ENCODE results near the gene SUGCT. TPM values are rescaled to one million over a fixed set of nuclear protein-coding genes. Genes with fewer than 3 reads are reported as not detected.

Gene SUGCT
- polyA plus RNA-seq, 1 donor: 18.8 TPM

- no peaks in the 10 kb centered on the region for H3K9me3 ChIP-seq (ENCODE audit: control insufficient read depth, low read depth, low read length)
- H3K36me3 ChIP-seq (ENCODE audit: control insufficient read depth, insufficient read depth, low read length): no peaks in the 10 kb centered on the region
- no peak overlapping the region for H3K27ac ChIP-seq (ENCODE audit: low read length)
- H3K4me3 ChIP-seq (ENCODE audit: low read length): no peak overlapping the region
- DNase-seq: peak in 1 of 2 donors; percentile 35
- H3K27me3 ChIP-seq (ENCODE audit: control insufficient read depth, insufficient read depth, low read length): no peaks in the 10 kb centered on the region
- no CpG with 5 or more reads among the region's 2 CpGs for WGBS (ENCODE audit: insufficient coverage, low lambda C conversion rate)
- no peaks in the 10 kb centered on the region for H3K4me1 ChIP-seq (ENCODE audit: control insufficient read depth, insufficient read depth, low read length)
These were observed 620.6 kb downstream of the SUGCT start for GRCh38 chr7:40755438-40755837.

- Histone ChIP-seq H3K27me3 (ENCODE audit: control insufficient read depth, insufficient read depth, low read length) (no peaks in the 10 kb centered on the region), H3K36me3 (ENCODE audit: control insufficient read depth, insufficient read depth, low read length) (no peaks in the 10 kb centered on the region), H3K27ac (ENCODE audit: low read length) (no peak overlapping the region), H3K4me3 (ENCODE audit: low read length) (no peak overlapping the region), H3K9me3 (ENCODE audit: control insufficient read depth, low read depth, low read length) (no peaks in the 10 kb centered on the region), H3K4me1 (ENCODE audit: control insufficient read depth, insufficient read depth, low read length) (no peaks in the 10 kb centered on the region)
- WGBS (ENCODE audit: insufficient coverage, low lambda C conversion rate): 80% methylated on average over 1 of the region's 4 CpGs
- DNase-seq: no peak
These were observed 622.3 kb downstream of the SUGCT start for GRCh38 chr7:40757109-40757508.

DNA sequence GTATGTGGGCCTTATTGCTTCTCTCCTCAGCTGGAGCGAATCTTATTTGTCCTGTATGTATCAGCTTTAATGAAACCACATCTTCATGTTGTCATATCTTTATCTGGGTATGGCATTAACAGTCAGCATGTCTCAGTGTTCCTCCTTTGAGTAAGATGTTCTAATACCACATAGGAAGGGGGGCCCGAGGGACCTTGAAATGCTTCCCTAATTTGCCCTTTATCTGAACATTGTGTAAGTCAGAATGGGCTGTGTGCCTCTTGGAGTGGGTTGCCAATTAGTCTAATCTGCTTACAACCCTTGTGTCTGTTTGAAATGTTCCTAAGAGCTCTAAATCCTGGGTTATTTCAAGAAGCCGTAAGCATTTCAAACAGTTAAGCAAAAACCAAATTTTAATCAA lies 623.8 kb downstream of the SUGCT start:
- Histone ChIP-seq H3K36me3 (ENCODE audit: control insufficient read depth, insufficient read depth, low read length) (no peaks in the 10 kb centered on the region), H3K27me3 (ENCODE audit: control insufficient read depth, insufficient read depth, low read length) (no peaks in the 10 kb centered on the region), H3K4me1 (ENCODE audit: control insufficient read depth, insufficient read depth, low read length) (no peaks in the 10 kb centered on the region), H3K27ac (ENCODE audit: low read length) (no peak overlapping the region), H3K4me3 (ENCODE audit: low read length) (no peak overlapping the region), H3K9me3 (ENCODE audit: control insufficient read depth, low read depth, low read length) (no peaks in the 10 kb centered on the region)
- 100% methylated on average over 1 of the region's 3 CpGs for WGBS (ENCODE audit: insufficient coverage, low lambda C conversion rate)
- DNase-seq: no peak

DNA sequence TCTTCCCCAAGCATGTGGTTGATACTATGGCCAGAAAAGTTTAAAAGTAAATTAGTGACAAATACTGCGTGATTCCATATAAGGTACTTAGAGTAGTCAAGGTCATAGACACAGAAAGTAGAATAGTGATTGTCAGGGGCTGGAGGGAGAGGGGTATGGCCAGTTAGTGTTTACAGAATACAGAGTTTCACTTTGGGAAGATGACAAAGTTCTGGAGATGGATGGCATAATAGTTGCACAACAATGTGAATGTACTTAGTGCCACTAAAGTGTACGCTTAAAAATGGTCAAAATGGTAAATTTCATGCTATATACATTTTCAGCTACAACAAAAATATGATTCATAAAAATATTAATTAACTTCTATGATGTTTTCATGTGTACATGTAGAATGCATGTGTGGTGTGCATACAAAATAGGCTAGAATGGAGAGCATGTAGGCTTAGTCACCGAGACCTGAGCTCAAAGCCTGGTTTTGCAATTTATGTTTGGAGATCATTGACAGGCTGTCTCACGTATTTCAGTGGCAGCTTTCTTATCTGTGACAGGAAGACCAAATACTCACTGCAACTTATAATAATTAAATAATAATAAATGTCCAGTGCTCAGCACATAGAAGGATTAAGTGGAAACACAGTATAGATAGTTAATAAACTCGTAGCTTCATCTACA lies 625.6 kb downstream of the SUGCT start:
- H3K27ac ChIP-seq (ENCODE audit: low read length): no peak overlapping the region
- H3K9me3 ChIP-seq (ENCODE audit: control insufficient read depth, low read depth, low read length): no peaks in the 10 kb centered on the region
- H3K4me3 ChIP-seq (ENCODE audit: low read length): no peak overlapping the region
- 86% methylated on average over 1 of the region's 5 CpGs for WGBS (ENCODE audit: insufficient coverage, low lambda C conversion rate)
- no peaks in the 10 kb centered on the region for H3K4me1 ChIP-seq (ENCODE audit: control insufficient read depth, insufficient read depth, low read length)
- no peaks in the 10 kb centered on the region for H3K27me3 ChIP-seq (ENCODE audit: control insufficient read depth, insufficient read depth, low read length)
- no peak for DNase-seq
- H3K36me3 ChIP-seq (ENCODE audit: control insufficient read depth, insufficient read depth, low read length): no peaks in the 10 kb centered on the region

DNA sequence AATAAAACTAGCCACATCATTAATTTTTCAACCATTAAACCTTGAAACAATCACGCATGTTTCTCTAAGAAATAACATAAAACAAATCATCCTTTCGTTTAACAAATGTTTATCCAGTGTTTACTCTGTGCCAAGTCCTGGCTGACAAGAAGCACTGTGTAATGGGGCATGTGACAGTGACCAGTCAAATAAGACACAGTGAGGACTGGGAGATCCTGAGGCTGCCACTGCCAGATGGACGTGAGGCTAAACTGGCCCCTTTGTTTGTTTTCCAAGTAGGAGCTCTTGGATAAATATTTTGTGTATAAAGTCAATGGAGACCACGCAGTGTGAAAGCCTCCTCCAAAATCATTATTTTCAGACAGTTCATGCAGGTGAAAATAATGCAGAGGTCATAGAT lies 626.2 kb downstream of the SUGCT start:
- Histone ChIP-seq H3K27ac (ENCODE audit: low read length) (no peak overlapping the region), H3K4me3 (ENCODE audit: low read length) (no peak overlapping the region), H3K36me3 (ENCODE audit: control insufficient read depth, insufficient read depth, low read length) (no peaks in the 10 kb centered on the region), H3K4me1 (ENCODE audit: control insufficient read depth, insufficient read depth, low read length) (no peaks in the 10 kb centered on the region), H3K9me3 (ENCODE audit: control insufficient read depth, low read depth, low read length) (no peaks in the 10 kb centered on the region), H3K27me3 (ENCODE audit: control insufficient read depth, insufficient read depth, low read length) (no peaks in the 10 kb centered on the region)
- DNase-seq: no peak
- WGBS (ENCODE audit: insufficient coverage, low lambda C conversion rate): 70% methylated on average over 2 of the region's 4 CpGs

DNA sequence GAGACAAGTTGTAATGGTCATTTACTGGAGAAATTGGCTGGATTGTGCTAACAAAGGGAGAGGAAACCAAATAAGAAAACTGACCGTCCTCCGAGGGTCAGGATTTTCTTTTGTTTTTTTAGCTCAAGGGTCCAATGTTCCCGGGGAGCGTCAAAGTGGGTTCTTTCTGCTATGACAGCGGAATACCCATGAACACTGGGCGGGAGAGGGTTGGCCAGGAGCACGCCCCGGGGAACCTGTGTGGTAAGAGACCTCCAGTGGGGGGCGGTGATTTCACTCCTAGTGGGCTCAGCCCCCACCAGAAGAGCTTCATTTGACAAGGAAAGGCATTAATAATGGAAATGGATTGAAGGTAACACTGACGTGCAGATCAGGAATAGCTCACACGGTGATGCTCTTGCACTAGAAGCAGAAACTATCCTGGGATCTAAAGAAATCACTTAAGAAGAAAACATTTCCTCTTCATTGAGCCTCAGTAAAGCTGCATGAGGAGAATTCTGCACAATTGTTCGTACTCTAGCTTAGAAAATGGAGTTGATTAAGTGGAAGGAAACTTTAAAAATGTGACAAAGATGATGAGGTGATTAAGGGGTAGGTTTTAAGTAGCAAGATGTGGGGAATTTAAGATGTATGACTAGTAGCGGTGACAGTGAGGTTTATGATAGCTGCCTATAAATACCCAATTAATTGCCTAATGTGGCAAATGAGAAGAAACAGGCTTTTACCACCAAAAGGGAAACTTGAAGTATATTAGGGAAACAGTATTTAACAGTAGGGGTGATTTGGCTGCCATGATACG lies 627.2 kb downstream of the SUGCT start:
- 89% methylated on average over 4 of the region's 14 CpGs for WGBS (ENCODE audit: insufficient coverage, low lambda C conversion rate)
- no peaks in the 10 kb centered on the region for H3K36me3 ChIP-seq (ENCODE audit: control insufficient read depth, insufficient read depth, low read length)
- no peak overlapping the region for H3K27ac ChIP-seq (ENCODE audit: low read length)
- H3K27me3 ChIP-seq (ENCODE audit: control insufficient read depth, insufficient read depth, low read length): no peaks in the 10 kb centered on the region
- no peak for DNase-seq
- H3K9me3 ChIP-seq (ENCODE audit: control insufficient read depth, low read depth, low read length): no peaks in the 10 kb centered on the region
- H3K4me3 ChIP-seq (ENCODE audit: low read length): no peak overlapping the region
- H3K4me1 ChIP-seq (ENCODE audit: control insufficient read depth, insufficient read depth, low read length): no peaks in the 10 kb centered on the region

DNA sequence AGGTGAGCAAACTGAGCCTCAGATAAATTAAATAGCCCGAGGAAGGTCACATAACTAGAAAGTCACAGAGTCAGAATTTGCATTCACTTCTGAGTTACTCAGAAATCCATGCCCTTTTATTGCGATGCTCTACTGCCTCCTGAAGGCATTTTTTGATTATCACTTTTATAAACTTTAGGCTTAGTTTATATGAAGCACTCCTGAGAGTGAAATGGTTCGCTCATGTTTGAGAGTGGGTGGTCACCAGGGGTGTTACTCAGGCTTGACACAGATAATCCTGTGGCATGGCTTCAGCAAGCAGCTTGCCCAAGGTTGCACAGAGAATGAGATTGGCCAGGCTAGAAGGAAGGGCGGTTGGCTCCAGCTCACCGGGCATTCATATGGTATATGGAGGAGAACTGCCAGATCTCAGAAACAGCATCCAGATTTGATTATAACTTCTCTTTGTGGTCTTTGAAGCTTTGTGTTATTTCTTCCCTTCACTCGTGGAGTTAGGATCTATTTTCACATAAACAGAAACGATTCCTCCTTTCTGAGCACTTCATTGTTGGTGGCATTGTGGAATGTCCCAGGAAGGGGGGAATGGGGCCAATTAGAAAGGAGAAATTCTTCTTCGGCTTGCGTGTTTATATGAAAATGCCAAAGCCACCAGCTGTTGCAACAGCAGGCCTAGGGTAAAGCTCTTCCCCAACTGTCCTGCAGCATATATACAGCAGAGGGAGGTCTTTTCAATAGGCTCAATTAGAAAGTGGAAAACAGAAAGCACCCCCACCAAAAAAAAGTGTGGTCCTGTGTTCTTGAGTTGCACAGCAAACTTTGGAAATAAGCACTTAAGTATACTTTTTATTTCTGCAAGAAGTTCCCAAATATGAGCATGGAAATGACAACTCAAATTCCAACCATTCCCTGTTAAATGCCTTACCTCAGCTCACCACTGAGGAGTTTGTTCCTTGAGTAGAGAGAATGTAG lies 628.8 kb downstream of the SUGCT start:
- Histone ChIP-seq H3K4me3 (ENCODE audit: low read length) (no peak overlapping the region), H3K27me3 (ENCODE audit: control insufficient read depth, insufficient read depth, low read length) (no peaks in the 10 kb centered on the region), H3K4me1 (ENCODE audit: control insufficient read depth, insufficient read depth, low read length) (no peaks in the 10 kb centered on the region), H3K27ac (ENCODE audit: low read length) (no peak overlapping the region), H3K36me3 (ENCODE audit: control insufficient read depth, insufficient read depth, low read length) (no peaks in the 10 kb centered on the region), H3K9me3 (ENCODE audit: control insufficient read depth, low read depth, low read length) (no peaks in the 10 kb centered on the region)
- DNase-seq: peak in 1 of 2 donors; percentile 18
- WGBS (ENCODE audit: insufficient coverage, low lambda C conversion rate): 80% methylated on average over 1 of the region's 9 CpGs

GRCh38 chr7:40765639-40766038 lies 630.8 kb downstream of the SUGCT start:
- Histone ChIP-seq H3K27me3 (ENCODE audit: control insufficient read depth, insufficient read depth, low read length) (no peaks in the 10 kb centered on the region), H3K36me3 (ENCODE audit: control insufficient read depth, insufficient read depth, low read length) (no peaks in the 10 kb centered on the region), H3K4me3 (ENCODE audit: low read length) (no peak overlapping the region), H3K27ac (ENCODE audit: low read length) (no peak overlapping the region), H3K4me1 (ENCODE audit: control insufficient read depth, insufficient read depth, low read length) (no peaks in the 10 kb centered on the region), H3K9me3 (ENCODE audit: control insufficient read depth, low read depth, low read length) (no peaks in the 10 kb centered on the region)
- no CpG with 5 or more reads among the region's 3 CpGs for WGBS (ENCODE audit: insufficient coverage, low lambda C conversion rate)
- no peak for DNase-seq

DNA sequence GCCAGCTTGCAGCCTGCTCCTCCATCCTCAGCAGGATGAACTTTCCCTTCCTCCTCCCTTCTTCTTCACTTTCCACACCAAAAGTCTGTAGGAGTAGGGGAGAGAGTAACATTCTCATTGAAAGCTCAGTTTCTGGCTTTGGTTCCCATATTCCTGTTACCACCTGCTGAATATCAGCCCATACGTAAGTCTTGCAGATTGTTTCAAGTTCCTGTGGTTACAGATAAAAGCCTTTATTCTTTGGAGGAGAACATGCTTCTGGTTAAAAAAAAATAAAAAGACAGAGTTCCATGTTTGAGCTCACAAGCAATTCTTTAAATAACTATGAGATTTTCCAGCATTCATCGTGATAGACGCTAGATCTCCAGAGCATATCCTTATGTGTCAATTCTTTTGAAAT lies 637.3 kb downstream of the SUGCT start:
- H3K36me3 ChIP-seq (ENCODE audit: control insufficient read depth, insufficient read depth, low read length): no peaks in the 10 kb centered on the region
- no peak overlapping the region for H3K4me3 ChIP-seq (ENCODE audit: low read length)
- no peaks in the 10 kb centered on the region for H3K9me3 ChIP-seq (ENCODE audit: control insufficient read depth, low read depth, low read length)
- no peaks in the 10 kb centered on the region for H3K4me1 ChIP-seq (ENCODE audit: control insufficient read depth, insufficient read depth, low read length)
- no peak for DNase-seq
- 100% methylated on average over 1 of the region's 3 CpGs for WGBS (ENCODE audit: insufficient coverage, low lambda C conversion rate)
- no peak overlapping the region for H3K27ac ChIP-seq (ENCODE audit: low read length)
- no peaks in the 10 kb centered on the region for H3K27me3 ChIP-seq (ENCODE audit: control insufficient read depth, insufficient read depth, low read length)

DNA sequence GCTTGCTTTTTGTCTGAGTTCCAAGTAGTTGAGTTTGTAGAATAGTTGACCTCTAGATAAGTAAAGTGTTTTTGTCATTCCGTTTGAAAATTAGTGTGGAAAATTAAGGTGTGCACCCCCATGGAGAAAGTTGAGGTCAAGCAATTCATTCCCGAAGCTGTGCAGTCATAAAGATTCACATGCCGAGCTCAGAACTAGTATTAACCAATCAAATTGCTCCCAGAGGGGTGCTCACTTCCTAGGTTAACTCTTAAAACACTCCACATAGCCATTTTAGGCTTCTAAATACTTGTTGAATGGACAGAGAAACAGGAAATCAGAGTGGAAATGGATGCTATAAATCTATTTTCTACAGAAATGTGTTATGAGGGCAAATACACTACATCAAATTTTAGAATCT lies 638.9 kb downstream of the SUGCT start:
- Histone ChIP-seq H3K4me3 (ENCODE audit: low read length) (no peak overlapping the region), H3K9me3 (ENCODE audit: control insufficient read depth, low read depth, low read length) (no peaks in the 10 kb centered on the region), H3K27me3 (ENCODE audit: control insufficient read depth, insufficient read depth, low read length) (no peaks in the 10 kb centered on the region), H3K27ac (ENCODE audit: low read length) (no peak overlapping the region), H3K36me3 (ENCODE audit: control insufficient read depth, insufficient read depth, low read length) (no peaks in the 10 kb centered on the region), H3K4me1 (ENCODE audit: control insufficient read depth, insufficient read depth, low read length) (no peaks in the 10 kb centered on the region)
- WGBS (ENCODE audit: insufficient coverage, low lambda C conversion rate): no CpG with 5 or more reads among the region's 3 CpGs
- DNase-seq: no peak
